Daoy (cell line): ENCODE data around the gene INPP4B. TPM values are rescaled to one million over a fixed set of nuclear protein-coding genes. Genes with fewer than 3 reads are reported as not detected.

ENCODE experiments used
- DNase-seq: peaks from one replicate; pipeline ENCODE4 v3.0.0-alpha.2; 2015; ENCODE audit warnings: low read depth
- total RNA-seq: library from RNA; depleted of rRNA; stranded (reverse); fragments of >200 nt; shearing (Covaris generic); gene quantifications from 2 replicates; pipeline ENCODE4 v1.2.3, GENCODE V29; 2014

INPP4B gene
- total RNA-seq, 1 experiment from 2014 or later = 9.3 TPM

GRCh38 chr4:142307857-142308256, 538.2 kb downstream of the INPP4B start:
- DNase-seq = no peak

- no peak for DNase-seq
Measured at GRCh38 chr4:142297313-142297712, 548.8 kb downstream of the INPP4B start.

GRCh38 chr4:142293536-142293935, 552.6 kb downstream of the INPP4B start:
- DNase-seq = no peak

- DNase-seq = no peak
Measured at GRCh38 chr4:142292231-142292630, 553.9 kb downstream of the INPP4B start.

- DNase-seq = no peak
Measured at GRCh38 chr4:142291299-142292050, 554.6 kb downstream of the INPP4B start.

GRCh38 chr4:142287371-142287770, 558.7 kb downstream of the INPP4B start:
- no peak for DNase-seq

- DNase-seq = no peak
Measured at GRCh38 chr4:142285222-142285583, 560.9 kb downstream of the INPP4B start.

- no peak for DNase-seq
Measured at GRCh38 chr4:142284402-142285221, 561.5 kb downstream of the INPP4B start.

GRCh38 chr4:142282870-142283431, 563.1 kb downstream of the INPP4B start:
- peak; percentile 2 for DNase-seq

- no peak for DNase-seq
Measured at GRCh38 chr4:142281999-142282398, 564.1 kb downstream of the INPP4B start.

GRCh38 chr4:142278663-142279062, 567.4 kb downstream of the INPP4B start:
- no peak for DNase-seq

GRCh38 chr4:142278171-142278570, 567.9 kb downstream of the INPP4B start:
- DNase-seq = no peak

- no peak for DNase-seq
Measured at GRCh38 chr4:142274137-142274536, 572.0 kb downstream of the INPP4B start.

GRCh38 chr4:142272452-142272851, 573.6 kb downstream of the INPP4B start:
- no peak for DNase-seq

- DNase-seq = no peak
Measured at GRCh38 chr4:142271832-142272231, 574.3 kb downstream of the INPP4B start.

GRCh38 chr4:142267101-142267500, 579.0 kb downstream of the INPP4B start:
- DNase-seq = no peak

- no peak for DNase-seq
Measured at GRCh38 chr4:142265946-142266345, 580.2 kb downstream of the INPP4B start.

GRCh38 chr4:142265536-142265935, 580.6 kb downstream of the INPP4B start:
- peak; percentile 19 for DNase-seq

GRCh38 chr4:142264961-142265360, 581.1 kb downstream of the INPP4B start:
- no peak for DNase-seq

GRCh38 chr4:142262956-142263355, 583.1 kb downstream of the INPP4B start:
- no peak for DNase-seq

GRCh38 chr4:142248946-142249345, 597.2 kb downstream of the INPP4B start:
- peak; percentile 3 for DNase-seq

GRCh38 chr4:142243255-142243654, 602.8 kb downstream of the INPP4B start:
- no peak for DNase-seq

GRCh38 chr4:142242156-142242555, 603.9 kb downstream of the INPP4B start:
- no peak for DNase-seq
